ENCODE measurements around the gene FARP1. TPM values are rescaled to one million over a fixed set of nuclear protein-coding genes. Genes with fewer than 3 reads are reported as not detected.

FARP1 gene
- total and polyA plus RNA-seq, 2 of the 13 experiments (the other 11 are each of a cell fraction or from before 2014, with no cell fraction given), result 70.6 to 126 TPM

DNA sequence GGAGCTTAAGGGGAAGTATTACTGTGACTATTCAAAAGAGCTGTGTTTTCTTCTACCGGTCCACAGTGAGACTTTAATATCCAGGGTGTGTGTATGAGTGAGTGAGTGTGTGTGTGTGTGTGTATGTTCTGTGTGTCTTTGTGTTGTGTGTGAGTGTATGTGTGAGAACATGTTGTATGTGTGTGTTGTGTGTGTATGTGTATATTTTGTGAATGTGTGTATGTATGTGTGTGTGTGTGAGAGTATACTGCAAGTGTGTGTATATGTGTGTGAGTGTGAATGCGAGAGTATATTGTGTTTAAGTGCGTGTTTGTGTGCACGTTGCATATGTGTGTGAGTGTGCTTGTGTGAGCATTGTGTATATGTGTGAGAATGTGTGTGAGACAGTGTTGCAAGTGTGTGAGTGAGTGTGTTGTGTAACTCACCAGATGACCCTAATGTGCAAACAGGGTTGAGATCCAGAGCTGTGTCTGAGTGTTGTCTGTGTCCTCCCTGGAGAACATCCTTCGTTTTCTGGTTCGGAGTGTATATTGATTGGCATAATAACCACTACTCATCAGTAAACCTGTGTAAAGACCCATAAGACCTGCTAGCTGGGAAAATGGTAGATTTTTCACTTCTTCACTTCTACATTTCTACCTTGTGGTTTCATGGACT lies 135.3 kb downstream of the FARP1 start (continued):
- TF ChIP-seq, protein P1, sequence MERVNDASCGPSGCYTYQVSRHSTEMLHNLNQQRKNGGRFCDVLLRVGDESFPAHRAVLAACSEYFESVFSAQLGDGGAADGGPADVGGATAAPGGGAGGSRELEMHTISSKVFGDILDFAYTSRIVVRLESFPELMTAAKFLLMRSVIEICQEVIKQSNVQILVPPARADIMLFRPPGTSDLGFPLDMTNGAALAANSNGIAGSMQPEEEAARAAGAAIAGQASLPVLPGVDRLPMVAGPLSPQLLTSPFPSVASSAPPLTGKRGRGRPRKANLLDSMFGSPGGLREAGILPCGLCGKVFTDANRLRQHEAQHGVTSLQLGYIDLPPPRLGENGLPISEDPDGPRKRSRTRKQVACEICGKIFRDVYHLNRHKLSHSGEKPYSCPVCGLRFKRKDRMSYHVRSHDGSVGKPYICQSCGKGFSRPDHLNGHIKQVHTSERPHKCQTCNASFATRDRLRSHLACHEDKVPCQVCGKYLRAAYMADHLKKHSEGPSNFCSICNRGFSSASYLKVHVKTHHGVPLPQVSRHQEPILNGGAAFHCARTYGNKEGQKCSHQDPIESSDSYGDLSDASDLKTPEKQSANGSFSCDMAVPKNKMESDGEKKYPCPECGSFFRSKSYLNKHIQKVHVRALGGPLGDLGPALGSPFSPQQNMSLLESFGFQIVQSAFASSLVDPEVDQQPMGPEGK (CRISPR knock-in tag; IDR thresholded peaks at IDR 0.05), result no peak
- TF ChIP-seq, protein P2, sequence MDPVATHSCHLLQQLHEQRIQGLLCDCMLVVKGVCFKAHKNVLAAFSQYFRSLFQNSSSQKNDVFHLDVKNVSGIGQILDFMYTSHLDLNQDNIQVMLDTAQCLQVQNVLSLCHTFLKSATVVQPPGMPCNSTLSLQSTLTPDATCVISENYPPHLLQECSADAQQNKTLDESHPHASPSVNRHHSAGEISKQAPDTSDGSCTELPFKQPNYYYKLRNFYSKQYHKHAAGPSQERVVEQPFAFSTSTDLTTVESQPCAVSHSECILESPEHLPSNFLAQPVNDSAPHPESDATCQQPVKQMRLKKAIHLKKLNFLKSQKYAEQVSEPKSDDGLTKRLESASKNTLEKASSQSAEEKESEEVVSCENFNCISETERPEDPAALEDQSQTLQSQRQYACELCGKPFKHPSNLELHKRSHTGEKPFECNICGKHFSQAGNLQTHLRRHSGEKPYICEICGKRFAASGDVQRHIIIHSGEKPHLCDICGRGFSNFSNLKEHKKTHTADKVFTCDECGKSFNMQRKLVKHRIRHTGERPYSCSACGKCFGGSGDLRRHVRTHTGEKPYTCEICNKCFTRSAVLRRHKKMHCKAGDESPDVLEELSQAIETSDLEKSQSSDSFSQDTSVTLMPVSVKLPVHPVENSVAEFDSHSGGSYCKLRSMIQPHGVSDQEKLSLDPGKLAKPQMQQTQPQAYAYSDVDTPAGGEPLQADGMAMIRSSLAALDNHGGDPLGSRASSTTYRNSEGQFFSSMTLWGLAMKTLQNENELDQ (CRISPR knock-in tag; IDR thresholded peaks at IDR 0.05; ENCODE audit: borderline replicate concordance), result no peak
- no peak for TF ChIP-seq SKI (IDR thresholded peaks at IDR 0.05; ENCODE audit: partially characterized antibody)
- TF ChIP-seq, protein P3, sequence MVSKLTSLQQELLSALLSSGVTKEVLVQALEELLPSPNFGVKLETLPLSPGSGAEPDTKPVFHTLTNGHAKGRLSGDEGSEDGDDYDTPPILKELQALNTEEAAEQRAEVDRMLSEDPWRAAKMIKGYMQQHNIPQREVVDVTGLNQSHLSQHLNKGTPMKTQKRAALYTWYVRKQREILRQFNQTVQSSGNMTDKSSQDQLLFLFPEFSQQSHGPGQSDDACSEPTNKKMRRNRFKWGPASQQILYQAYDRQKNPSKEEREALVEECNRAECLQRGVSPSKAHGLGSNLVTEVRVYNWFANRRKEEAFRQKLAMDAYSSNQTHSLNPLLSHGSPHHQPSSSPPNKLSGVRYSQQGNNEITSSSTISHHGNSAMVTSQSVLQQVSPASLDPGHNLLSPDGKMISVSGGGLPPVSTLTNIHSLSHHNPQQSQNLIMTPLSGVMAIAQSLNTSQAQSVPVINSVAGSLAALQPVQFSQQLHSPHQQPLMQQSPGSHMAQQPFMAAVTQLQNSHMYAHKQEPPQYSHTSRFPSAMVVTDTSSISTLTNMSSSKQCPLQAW (CRISPR knock-in tag; IDR thresholded peaks at IDR 0.05), result no peak

Measured in HepG2 (cell line).